GM21529 (cell line): ENCODE measurements around the gene MAP3K14.

Source experiments
- ATAC-seq: cut with Tn5 transposase; IDR thresholded peaks from one replicate; pipeline ENCODE4 v1.9.1; 2021; ENCODE audit not compliant: unreplicated experiment

The MAP3K14 gene

GRCh38 chr17:45317111-45317928 lies 500 bp upstream of the MAP3K14 start:
- ATAC-seq, result peak; percentile 67

DNA sequence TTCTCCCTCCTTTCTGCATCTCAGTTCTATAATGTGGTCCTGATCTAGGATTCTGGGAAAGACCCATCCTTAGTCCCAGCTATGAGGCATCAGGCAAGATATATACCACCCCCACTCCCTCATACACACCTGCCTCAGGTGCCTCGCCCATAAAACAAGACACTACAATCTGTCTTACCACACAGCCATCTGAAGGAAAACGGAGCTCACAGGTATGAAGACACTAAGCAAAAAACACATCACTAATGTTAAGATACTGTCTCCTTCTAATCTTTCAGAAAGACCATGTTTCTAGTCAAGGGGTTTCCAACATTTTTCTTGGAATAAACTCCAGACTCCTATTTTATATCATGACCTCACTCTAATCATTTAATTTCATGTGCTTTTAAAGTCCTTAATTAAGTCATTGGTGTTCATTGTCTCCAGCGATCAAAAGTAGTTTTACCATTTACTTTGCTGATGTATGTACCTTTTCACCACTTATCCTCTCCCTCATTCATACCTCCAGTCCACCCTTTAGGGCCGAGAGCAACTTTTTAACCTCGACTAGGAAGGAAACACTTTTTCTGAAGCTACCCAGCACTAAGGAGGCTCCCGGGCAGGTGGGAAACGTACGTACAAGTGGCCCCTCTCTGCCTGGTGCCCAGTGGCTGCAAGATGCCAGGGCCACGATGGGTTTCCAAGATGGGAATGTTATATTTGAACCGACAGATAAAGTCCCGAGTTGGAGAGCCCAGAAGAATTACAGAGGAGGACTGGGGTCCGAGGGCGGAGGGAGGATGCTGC lies 979 bp downstream of the MAP3K14 start:
- no peak for ATAC-seq

DNA sequence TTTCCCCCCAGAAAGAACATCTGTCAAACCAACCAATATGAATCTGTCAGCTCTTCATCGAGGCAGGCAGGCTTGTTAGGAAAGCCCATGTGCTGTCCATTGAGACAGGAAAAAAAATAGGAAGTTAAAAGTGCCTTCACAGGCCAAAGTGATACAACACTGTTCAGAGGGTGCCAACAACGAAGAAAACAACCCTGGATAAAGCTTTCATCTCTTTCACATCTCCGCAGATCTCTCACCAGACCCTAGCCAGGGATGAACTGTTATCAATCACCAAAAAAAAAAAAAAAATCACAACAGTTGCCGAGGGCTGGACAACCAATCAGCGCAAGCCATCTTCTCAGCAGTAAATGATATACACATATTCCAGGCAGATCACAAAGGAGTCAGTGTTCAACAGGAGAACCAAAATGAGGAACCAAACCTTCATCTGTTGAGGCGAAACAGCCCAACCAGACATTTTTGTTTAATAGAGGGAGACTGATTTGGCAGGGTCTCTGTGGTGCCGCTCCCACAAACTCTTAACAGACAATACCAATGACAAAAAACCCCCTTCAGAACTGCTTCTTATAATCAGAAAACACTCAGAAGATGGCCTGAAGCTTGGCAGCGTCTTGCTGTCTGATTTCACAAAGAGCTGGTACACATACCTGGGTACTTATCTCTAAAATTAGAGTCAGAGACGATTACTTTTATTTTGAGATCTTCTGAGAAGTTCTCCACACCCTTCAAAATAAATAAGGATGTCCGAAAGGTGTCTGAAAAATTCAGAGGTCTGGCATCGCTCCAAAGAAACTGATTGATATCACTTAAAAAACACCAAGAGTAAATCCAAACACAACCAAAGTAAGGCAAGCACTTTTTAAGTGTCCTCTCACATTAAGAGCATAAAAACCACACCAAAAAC lies 1.8 kb downstream of the MAP3K14 start:
- no peak for ATAC-seq

- no peak for ATAC-seq
These were observed 2.7 kb downstream of the MAP3K14 start for GRCh38 chr17:45313996-45314740.

DNA sequence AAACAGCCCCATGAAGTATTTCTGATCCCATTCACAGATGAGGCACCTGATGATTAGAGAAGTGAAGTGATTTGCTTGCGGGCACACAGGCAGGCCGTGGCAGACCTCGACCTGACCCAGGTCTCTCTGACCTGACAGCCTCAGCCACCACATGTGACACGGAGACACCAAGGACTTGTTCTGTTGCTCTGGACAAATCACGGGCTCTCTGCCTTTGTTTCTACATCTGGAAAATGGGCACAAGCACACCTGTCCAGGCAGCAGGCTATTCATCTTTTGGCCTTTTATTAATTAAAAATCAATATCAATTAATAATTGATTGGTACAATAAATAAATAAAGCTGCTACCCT lies 3.4 kb downstream of the MAP3K14 start:
- ATAC-seq, result no peak

GRCh38 chr17:45312477-45313420 lies 4.1 kb downstream of the MAP3K14 start:
- no peak for ATAC-seq

GRCh38 chr17:45311760-45312476 lies 4.9 kb downstream of the MAP3K14 start:
- peak; percentile 22 for ATAC-seq

- ATAC-seq, result no peak
These were observed 5.4 kb downstream of the MAP3K14 start for GRCh38 chr17:45311401-45311759.

DNA sequence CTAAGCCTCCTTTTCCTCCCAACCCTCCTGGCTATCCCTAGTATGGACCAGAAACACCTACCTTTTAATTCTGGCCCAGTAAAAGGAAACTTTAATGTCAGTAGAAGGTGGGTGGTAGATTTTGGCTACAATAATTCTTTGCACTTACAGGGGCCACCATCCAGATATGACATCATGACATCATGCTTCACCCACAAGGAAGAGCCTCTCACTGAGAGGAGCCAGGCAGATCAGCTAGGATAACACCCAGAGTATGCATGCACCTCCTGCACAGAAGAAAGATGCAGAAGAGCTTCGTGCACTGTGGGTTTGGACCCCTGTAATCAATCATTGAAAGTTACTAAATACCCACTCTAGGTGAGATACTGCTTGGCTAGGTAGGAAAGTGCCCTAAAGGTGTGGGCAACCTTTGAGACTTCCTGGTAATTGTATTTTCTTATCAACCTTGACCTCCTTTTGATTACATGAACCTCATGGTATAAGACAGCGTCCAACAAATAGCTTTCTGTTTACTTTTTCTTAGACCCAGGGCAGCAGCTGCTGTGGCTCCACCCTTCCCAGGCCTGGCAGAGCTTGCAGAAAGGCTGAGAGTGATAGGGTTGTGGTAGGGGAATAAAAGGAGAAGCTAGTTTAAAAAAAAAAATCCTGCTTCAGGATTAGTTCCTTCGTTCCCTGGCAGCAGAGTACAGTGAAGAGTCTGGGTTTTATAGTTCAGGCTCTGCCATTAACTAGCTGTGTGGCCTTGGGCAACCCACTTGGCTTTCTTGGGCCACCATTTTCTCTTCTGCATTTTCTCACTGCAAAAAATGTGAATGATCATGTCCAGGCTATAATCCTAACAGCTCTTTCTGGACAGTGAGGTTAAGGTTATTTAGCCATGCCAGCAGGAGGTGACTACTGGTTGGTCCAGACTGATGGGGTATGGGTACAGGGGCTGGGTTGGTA lies 6.2 kb downstream of the MAP3K14 start:
- no peak for ATAC-seq

DNA sequence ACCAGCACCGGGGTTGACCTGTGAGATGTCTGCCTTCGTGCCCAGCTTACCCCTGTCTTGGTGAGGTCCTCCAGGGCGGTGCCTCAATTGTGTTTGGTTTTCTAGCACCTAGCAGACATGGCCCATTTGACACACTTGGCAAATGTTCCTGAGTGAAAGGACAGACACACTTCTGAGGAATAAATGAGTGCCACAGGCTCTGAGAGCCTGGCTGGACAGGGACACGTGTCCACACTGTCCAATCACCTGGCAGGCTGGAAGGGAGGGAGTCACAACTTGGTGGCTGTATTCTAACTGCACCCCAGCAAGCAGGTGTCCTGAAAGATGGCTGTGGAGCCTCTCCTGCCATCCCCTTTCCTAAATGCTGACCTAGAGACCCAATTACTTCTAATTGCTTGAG lies 7.4 kb downstream of the MAP3K14 start:
- no peak for ATAC-seq

GRCh38 chr17:45308840-45309239 lies 8.0 kb downstream of the MAP3K14 start:
- no peak for ATAC-seq

GRCh38 chr17:45308016-45308365 lies 8.8 kb downstream of the MAP3K14 start:
- ATAC-seq, result no peak

DNA sequence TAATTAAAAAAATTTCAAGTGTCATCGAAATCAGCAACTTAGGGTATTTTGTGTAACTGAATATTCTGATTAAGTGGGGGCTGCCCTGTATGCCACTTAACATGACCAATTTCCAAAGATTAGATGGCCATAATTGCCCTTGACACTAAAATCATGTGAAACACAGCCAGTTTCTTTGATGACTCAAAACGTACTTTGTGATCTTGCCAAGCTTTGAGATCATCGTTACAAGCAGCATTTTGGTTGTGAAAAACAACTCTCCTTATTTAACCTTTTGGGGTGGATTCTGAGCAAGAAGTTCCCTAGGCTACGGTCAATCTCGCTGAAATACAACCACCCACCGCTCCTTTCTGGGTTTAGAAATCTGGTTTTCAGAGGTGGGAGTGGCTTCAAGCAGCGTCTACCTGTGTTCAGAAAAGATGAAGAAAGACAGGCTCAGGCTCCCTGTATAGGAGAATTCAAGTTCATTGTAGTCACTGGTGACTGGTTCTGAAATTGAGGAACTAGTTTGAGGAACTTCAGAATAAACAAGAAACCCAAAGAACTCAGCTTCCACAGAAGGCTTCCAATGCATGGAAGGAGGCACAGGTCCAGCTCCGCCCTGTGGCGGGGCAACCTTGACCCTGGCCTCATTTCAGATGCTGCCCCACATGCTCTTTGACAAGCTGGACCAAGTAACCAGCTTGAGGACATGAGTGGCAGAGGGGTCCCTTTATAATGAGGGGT lies 9.4 kb downstream of the MAP3K14 start:
- ATAC-seq, result no peak

DNA sequence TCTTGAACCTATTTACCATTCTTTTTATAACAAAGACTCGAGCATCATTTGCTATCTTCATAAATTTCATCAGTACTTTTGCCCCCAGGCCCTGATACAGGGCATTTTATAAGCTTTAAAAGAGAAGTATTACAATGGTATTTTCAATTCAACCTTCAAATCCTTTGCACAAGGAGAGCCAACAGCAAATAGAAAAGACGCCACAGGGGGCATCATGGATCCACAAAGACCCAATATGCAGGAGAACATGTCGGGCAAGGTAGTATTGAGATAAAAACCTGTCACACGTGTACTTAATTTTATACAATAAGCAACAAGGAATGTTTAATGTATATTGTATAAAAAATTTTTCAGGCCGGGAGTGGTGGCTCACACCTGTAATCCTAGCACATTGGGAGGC lies 10.2 kb downstream of the MAP3K14 start:
- no peak for ATAC-seq

DNA sequence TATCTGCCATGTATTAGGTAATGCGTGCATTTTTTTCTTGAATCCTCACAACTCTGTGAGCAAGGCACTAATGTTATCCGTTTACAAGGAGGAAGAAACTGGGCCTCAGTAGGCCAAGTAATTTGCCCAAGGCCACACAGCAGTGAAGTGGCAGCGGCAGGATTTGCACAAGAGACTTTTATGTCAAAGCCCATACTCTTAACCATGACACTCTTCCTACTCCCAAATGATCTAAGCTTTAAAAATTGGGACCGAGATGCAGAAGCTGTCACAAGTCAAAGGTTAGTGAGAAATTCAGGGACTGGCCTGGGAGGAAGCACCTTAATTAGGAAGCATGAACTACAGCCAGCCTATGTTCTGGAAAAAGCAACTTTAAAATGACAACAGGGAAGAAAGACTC lies 10.7 kb downstream of the MAP3K14 start:
- ATAC-seq, result no peak

GRCh38 chr17:45305530-45306087 lies 11.2 kb downstream of the MAP3K14 start:
- no peak for ATAC-seq

- no peak for ATAC-seq
These were observed 14.1 kb downstream of the MAP3K14 start for GRCh38 chr17:45302649-45303173.
